ENCODE measurements around the gene MIB2.

Gene MIB2

DNA sequence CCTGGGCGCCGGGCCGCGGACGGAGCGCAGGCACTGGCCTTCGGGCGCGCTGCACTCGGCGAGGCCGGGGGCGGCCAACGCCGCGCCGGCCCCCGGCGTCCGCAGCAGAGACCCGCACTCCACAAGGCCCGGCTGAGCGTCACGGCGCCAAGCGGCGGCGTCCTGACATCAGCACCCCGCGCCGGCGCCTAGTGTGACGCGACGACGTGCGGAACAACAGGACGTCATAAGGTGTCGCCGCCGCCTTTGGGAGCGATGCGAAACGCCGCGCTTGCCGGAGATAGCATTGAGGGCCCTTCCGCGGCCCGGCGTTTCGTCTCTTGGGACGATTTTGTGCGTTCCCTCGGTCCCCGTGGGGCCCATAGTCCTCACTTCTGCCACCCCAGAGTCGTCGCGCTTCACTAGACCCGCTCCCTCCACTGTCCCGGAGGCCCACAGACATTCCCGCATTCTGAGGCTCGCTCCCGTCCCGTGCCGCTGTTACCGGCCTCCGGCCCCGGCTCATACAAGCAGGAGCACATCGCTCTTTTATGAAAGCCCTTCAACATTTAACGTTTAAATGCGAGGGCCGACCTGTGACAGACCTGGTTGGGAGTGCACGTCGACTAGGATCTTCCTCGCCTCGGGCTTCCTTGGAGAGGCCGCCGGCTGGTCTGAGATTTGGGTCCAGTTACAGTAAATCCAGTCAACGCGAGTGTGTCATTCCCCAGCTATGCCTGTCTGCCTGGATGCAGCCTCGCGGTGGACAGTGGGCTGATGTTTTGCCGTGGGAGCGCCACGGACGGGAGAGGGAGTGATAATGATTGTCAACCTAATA, 40.4 kb upstream of the MIB2 start, which contains the start of gene SSU72:
Gene SSU72 (minus strand): TSS at position 143 of the 817 bp plus-strand sequence. CDS start 306 bp downstream, outside the sequence.
- TF ChIP-seq, protein P1, sequence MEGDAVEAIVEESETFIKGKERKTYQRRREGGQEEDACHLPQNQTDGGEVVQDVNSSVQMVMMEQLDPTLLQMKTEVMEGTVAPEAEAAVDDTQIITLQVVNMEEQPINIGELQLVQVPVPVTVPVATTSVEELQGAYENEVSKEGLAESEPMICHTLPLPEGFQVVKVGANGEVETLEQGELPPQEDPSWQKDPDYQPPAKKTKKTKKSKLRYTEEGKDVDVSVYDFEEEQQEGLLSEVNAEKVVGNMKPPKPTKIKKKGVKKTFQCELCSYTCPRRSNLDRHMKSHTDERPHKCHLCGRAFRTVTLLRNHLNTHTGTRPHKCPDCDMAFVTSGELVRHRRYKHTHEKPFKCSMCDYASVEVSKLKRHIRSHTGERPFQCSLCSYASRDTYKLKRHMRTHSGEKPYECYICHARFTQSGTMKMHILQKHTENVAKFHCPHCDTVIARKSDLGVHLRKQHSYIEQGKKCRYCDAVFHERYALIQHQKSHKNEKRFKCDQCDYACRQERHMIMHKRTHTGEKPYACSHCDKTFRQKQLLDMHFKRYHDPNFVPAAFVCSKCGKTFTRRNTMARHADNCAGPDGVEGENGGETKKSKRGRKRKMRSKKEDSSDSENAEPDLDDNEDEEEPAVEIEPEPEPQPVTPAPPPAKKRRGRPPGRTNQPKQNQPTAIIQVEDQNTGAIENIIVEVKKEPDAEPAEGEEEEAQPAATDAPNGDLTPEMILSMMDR (IDR thresholded peaks at IDR 0.05; ENCODE audit: borderline replicate concordance, control extremely low read depth, extremely low read depth, insufficient read depth, missing control alignments): no peak
- in situ Hi-C loops (cut with MboI; ENCODE audit: low sequenced_read_pairs, unreplicated experiment): no loop called here
- DNase-seq (ENCODE audit: low spot score): peak; percentile 98

- in situ Hi-C loops (cut with MboI; ENCODE audit: low sequenced_read_pairs, unreplicated experiment): no loop called here
- DNase-seq (ENCODE audit: low spot score): no peak
- TF ChIP-seq, protein P1 (IDR thresholded peaks at IDR 0.05; ENCODE audit: borderline replicate concordance, control extremely low read depth, extremely low read depth, insufficient read depth, missing control alignments): no peak
Observed at GRCh38 chr1:1577367-1578011, 37.8 kb upstream of the MIB2 start.

DNA sequence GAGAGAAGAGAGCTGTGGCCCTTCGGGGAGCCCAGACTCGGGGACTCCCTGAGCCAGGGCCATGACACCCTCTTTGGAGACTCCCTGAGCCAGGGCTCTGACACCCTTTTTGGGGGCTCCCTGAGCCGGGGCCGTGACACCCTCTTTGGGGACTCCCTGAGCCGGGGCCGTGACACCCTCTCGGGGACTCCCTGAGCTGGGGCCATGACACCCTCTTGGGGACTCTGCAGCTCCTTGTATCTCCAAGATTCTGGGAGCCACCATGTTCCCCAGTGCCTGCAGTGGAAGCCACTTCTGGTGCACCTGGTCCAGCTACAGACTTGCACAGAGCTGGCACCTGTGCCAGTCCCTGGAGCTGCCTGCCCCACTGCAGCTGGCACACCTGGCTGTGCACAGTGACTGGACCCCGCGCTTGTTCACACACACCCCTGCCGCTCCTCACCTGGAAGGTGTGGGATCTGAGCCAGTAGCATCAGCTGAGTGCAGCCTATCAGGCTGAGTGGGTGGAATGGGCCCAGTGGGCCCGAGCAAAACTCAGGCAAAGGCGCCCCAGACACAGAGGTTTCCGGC, 36.8 kb upstream of the MIB2 start:
- TF ChIP-seq, protein P1 (IDR thresholded peaks at IDR 0.05; ENCODE audit: borderline replicate concordance, control extremely low read depth, extremely low read depth, insufficient read depth, missing control alignments): no peak
- in situ Hi-C loops (cut with MboI; ENCODE audit: low sequenced_read_pairs, unreplicated experiment): no loop called here
- DNase-seq (ENCODE audit: low spot score): no peak

DNA sequence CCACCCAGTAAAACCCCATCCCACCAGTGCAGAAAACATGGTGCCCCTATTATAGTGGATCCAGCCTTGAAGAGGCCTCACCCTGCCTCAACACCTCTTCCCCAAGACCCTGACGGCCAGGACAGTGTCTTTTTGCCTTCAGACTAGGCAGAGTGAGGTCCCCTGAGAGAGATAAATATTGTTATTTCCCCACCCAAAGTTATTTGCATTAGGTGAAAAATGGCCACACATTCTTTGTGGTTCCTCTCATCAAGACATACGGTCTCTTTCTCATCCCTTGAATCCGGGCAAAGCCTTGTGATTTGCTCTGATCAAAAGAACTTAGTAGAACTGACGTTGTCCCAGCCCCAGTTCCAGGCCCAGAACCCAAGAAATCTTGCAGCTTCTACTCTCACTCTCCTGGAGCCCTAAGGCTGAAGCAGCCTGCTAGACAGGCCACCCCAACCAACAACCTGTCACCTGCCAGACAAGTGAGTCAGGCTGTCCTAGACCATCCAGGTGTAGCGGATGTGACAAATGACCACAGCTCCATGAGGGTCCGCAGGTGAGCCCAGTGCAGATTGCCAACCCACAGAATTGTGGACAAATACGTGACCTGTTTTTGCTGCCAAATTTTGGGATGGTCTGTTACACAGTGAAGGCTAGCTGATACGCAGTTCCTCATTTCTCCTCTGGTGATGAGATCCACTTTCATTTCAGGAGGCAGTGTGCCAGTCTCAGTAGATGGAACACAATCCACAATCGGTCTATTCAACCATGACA, 32.5 kb upstream of the MIB2 start:
- TF ChIP-seq, protein P1 (IDR thresholded peaks at IDR 0.05; ENCODE audit: borderline replicate concordance, control extremely low read depth, extremely low read depth, insufficient read depth, missing control alignments): no peak
- no peak for DNase-seq (ENCODE audit: low spot score)
- in situ Hi-C loops (cut with MboI; ENCODE audit: low sequenced_read_pairs, unreplicated experiment): no loop called here

- TF ChIP-seq, protein P1 (IDR thresholded peaks at IDR 0.05; ENCODE audit: borderline replicate concordance, control extremely low read depth, extremely low read depth, insufficient read depth, missing control alignments): no peak
- in situ Hi-C loops (cut with MboI; ENCODE audit: low sequenced_read_pairs, unreplicated experiment): no loop called here
- no peak for DNase-seq (ENCODE audit: low spot score)
Observed at GRCh38 chr1:1583347-1584010, 31.8 kb upstream of the MIB2 start.
